ENCODE results near the gene ELOF1. TPM values are rescaled to one million over a fixed set of nuclear protein-coding genes. Genes with fewer than 3 reads are reported as not detected.

ELOF1 gene
- total RNA-seq, 1 donor from 2014 or later: 78.8 TPM

DNA sequence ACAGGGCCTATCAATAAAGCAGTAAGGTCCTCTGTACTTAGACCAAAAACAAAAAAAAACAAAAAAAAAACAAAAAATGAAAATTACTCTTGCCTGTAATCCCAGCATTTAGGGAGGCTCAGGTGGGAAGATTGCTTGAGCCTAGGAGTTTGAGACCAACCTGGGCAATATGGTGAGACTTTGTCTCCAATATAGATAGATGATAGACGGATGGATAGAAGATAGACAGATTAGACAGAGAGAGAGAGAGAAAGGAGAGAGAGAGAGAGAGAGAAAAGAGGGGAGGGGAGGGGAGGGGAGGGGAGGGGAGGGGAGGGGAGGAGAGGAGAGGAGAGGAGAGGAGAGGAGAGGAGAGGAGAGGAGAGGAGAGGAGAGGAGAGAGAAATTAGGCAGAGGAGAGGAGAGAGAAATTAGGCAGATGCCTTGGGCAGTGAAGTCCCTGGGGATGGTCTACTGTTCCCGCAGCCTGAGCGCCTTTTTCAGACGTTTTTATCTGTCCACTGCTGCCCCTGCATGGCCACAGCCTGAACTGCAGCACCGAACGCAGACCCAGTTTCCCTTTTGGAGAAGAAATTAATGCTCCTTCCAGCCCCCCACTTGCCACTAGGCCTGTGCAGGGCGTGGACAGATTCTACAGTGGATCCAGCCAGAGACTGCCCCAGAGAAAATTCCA, 28.4 kb upstream of the ELOF1 start:
- no peaks in the 10 kb centered on the region for H3K27me3 ChIP-seq (ENCODE audit: insufficient read depth, low read length)
- Mint-ChIP-seq H3K9me3 (ENCODE audit: unreplicated experiment) (peaks cover 1% of the 10 kb centered on the region), H3K27ac (ENCODE audit: unreplicated experiment) (no peak overlapping the region), H3K4me1 (ENCODE audit: low read depth, unreplicated experiment) (no peaks in the 10 kb centered on the region), H3K36me3 (ENCODE audit: low read depth, unreplicated experiment) (no peaks in the 10 kb centered on the region), H3K27me3 (ENCODE audit: low read depth, unreplicated experiment) (peaks cover 6% of the 10 kb centered on the region), H3K4me3 (ENCODE audit: unreplicated experiment) (no peak overlapping the region)
- no peak overlapping the region for H3K9ac ChIP-seq (ENCODE audit: low read length)
- FAIRE-seq (no peak), DNase-seq (ENCODE audit: low read depth) (peak; percentile 18)
- no peak overlapping the region for H2AFZ ChIP-seq (ENCODE audit: low read depth, low read length)
- no peak overlapping the region for H3K4me3 ChIP-seq (ENCODE audit: insufficient read depth, low read depth, low read length)
- H3K9me3 ChIP-seq (ENCODE audit: insufficient read depth, low read depth, low read length): no peaks in the 10 kb centered on the region
- H3K27ac ChIP-seq (ENCODE audit: low read depth, low read length): no peak overlapping the region
- H3K36me3 ChIP-seq (ENCODE audit: insufficient read depth, low read length): no peaks in the 10 kb centered on the region
- H4K20me1 ChIP-seq (ENCODE audit: insufficient read depth, low read length): no peaks in the 10 kb centered on the region
- peak overlapping the region; percentile 40 for H3K4me2 ChIP-seq (ENCODE audit: low read length)
- no peak for TF ChIP-seq EZH2 (IDR thresholded peaks at IDR 0.05; ENCODE audit: insufficient read depth, low read length)
- TF ChIP-seq, protein P1, sequence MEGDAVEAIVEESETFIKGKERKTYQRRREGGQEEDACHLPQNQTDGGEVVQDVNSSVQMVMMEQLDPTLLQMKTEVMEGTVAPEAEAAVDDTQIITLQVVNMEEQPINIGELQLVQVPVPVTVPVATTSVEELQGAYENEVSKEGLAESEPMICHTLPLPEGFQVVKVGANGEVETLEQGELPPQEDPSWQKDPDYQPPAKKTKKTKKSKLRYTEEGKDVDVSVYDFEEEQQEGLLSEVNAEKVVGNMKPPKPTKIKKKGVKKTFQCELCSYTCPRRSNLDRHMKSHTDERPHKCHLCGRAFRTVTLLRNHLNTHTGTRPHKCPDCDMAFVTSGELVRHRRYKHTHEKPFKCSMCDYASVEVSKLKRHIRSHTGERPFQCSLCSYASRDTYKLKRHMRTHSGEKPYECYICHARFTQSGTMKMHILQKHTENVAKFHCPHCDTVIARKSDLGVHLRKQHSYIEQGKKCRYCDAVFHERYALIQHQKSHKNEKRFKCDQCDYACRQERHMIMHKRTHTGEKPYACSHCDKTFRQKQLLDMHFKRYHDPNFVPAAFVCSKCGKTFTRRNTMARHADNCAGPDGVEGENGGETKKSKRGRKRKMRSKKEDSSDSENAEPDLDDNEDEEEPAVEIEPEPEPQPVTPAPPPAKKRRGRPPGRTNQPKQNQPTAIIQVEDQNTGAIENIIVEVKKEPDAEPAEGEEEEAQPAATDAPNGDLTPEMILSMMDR (IDR thresholded peaks at IDR 0.05; ENCODE audit: insufficient read depth, low read depth, low read length): peak; percentile 88
- no peaks in the 10 kb centered on the region for H3K4me1 ChIP-seq (ENCODE audit: insufficient read depth, low read length)
- no peaks in the 10 kb centered on the region for H3K79me2 ChIP-seq (ENCODE audit: insufficient read depth, low read length)

DNA sequence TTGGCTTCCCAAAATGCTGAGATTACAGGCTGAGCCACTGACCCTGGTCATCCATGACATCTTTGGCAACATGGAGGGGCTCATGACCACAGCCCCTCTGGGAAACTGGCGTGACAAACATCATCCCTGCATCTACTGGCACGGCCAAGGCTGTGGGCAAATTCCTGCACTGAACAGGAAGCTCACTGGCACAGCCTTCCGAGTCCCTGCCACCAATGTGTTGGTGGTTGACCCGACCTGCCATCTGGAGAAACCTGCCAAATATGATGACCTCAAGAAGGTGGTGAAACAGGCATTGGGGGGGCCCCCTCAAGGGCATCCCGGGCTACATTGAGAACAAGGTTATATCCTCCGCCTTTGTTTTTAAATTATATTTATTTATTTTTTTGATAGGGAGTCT, 27.3 kb upstream of the ELOF1 start:
- Mint-ChIP-seq H3K4me1 (ENCODE audit: low read depth, unreplicated experiment) (peaks cover 5% of the 10 kb centered on the region), H3K4me3 (ENCODE audit: unreplicated experiment) (no peak overlapping the region), H3K36me3 (ENCODE audit: low read depth, unreplicated experiment) (no peaks in the 10 kb centered on the region), H3K9me3 (ENCODE audit: unreplicated experiment) (peaks cover 1% of the 10 kb centered on the region), H3K27ac (ENCODE audit: unreplicated experiment) (no peak overlapping the region), H3K27me3 (ENCODE audit: low read depth, unreplicated experiment) (peaks cover 6% of the 10 kb centered on the region)
- FAIRE-seq (no peak), DNase-seq (ENCODE audit: low read depth) (no peak)
- TF ChIP-seq EZH2 (IDR thresholded peaks at IDR 0.05; ENCODE audit: insufficient read depth, low read length): no peak
- Histone ChIP-seq H4K20me1 (ENCODE audit: insufficient read depth, low read length) (no peaks in the 10 kb centered on the region), H3K4me1 (ENCODE audit: insufficient read depth, low read length) (peaks cover 3% of the 10 kb centered on the region), H3K4me2 (ENCODE audit: low read length) (no peak overlapping the region), H3K36me3 (ENCODE audit: insufficient read depth, low read length) (no peaks in the 10 kb centered on the region), H3K79me2 (ENCODE audit: insufficient read depth, low read length) (no peaks in the 10 kb centered on the region), H2AFZ (ENCODE audit: low read depth, low read length) (no peak overlapping the region), H3K27ac (ENCODE audit: low read depth, low read length) (no peak overlapping the region), H3K9me3 (ENCODE audit: insufficient read depth, low read depth, low read length) (no peaks in the 10 kb centered on the region), H3K9ac (ENCODE audit: low read length) (no peak overlapping the region), H3K27me3 (ENCODE audit: insufficient read depth, low read length) (no peaks in the 10 kb centered on the region), H3K4me3 (ENCODE audit: insufficient read depth, low read depth, low read length) (no peak overlapping the region)

DNA sequence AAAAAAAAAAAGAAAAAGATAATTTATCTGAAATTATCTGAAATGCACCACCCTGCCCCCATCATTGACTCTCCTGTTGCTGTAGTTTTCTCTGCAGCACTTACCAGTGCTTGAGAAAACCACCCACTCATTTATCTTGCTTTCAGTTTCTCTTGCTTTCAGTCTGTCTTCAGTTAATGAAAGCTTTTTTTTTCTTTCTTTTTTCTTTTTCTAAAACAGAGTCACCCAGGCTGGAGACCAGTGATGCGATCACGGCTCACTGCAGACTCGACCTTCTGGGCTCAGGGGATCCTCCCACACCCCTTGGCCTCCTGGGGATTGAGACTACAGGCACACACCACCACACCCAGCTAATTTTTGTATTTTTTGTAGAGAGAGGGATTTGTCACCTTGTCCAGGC, 22.7 kb upstream of the ELOF1 start:
- H2AFZ ChIP-seq (ENCODE audit: low read depth, low read length): no peak overlapping the region
- H4K20me1 ChIP-seq (ENCODE audit: insufficient read depth, low read length): no peaks in the 10 kb centered on the region
- peaks cover 2% of the 10 kb centered on the region for H3K9me3 Mint-ChIP-seq (ENCODE audit: unreplicated experiment)
- peaks cover 11% of the 10 kb centered on the region for H3K4me1 Mint-ChIP-seq (ENCODE audit: low read depth, unreplicated experiment)
- no peak overlapping the region for H3K27ac Mint-ChIP-seq (ENCODE audit: unreplicated experiment)
- no peaks in the 10 kb centered on the region for H3K36me3 ChIP-seq (ENCODE audit: insufficient read depth, low read length)
- H3K27ac ChIP-seq (ENCODE audit: low read depth, low read length): no peak overlapping the region
- peaks cover 3% of the 10 kb centered on the region for H3K4me1 ChIP-seq (ENCODE audit: insufficient read depth, low read length)
- peaks cover 6% of the 10 kb centered on the region for H3K27me3 Mint-ChIP-seq (ENCODE audit: low read depth, unreplicated experiment)
- TF ChIP-seq, protein P1 (IDR thresholded peaks at IDR 0.05; ENCODE audit: insufficient read depth, low read depth, low read length): no peak
- TF ChIP-seq EZH2 (IDR thresholded peaks at IDR 0.05; ENCODE audit: insufficient read depth, low read length): no peak
- H3K4me3 ChIP-seq (ENCODE audit: insufficient read depth, low read depth, low read length): no peak overlapping the region
- H3K4me3 Mint-ChIP-seq (ENCODE audit: unreplicated experiment): peak overlapping the region; percentile 48
- no peaks in the 10 kb centered on the region for H3K79me2 ChIP-seq (ENCODE audit: insufficient read depth, low read length)
- H3K36me3 Mint-ChIP-seq (ENCODE audit: low read depth, unreplicated experiment): no peaks in the 10 kb centered on the region
- peak; percentile 16 for DNase-seq (ENCODE audit: low read depth)
- H3K9ac ChIP-seq (ENCODE audit: low read length): no peak overlapping the region
- no peak for FAIRE-seq
- H3K4me2 ChIP-seq (ENCODE audit: low read length): peak overlapping the region; percentile 59
- H3K9me3 ChIP-seq (ENCODE audit: insufficient read depth, low read depth, low read length): no peaks in the 10 kb centered on the region
- no peaks in the 10 kb centered on the region for H3K27me3 ChIP-seq (ENCODE audit: insufficient read depth, low read length)
